ENCODE data around the gene POLR3A. TPM values are rescaled to one million over a fixed set of nuclear protein-coding genes. Genes with fewer than 3 reads are reported as not detected.

Gene POLR3A
- total and polyA plus RNA-seq, 2 of the 13 experiments (the other 11 are each of a cell fraction or from before 2014, with no cell fraction given), result 13.6 to 19.2 TPM

GRCh38 chr10:77943121-77943901 lies 86.0 kb downstream of the POLR3A start (continued):
- no peak for TF ChIP-seq TAF1 (CRISPR knock-in tag; IDR thresholded peaks at IDR 0.05)
- no peak for TF ChIP-seq TMF1 (CRISPR knock-in tag; IDR thresholded peaks at IDR 0.05; ENCODE audit: low read depth)
- no peak for TF ChIP-seq SPEN (CRISPR knock-in tag; IDR thresholded peaks at IDR 0.05; ENCODE audit: low read depth)
- TF ChIP-seq, protein P1, sequence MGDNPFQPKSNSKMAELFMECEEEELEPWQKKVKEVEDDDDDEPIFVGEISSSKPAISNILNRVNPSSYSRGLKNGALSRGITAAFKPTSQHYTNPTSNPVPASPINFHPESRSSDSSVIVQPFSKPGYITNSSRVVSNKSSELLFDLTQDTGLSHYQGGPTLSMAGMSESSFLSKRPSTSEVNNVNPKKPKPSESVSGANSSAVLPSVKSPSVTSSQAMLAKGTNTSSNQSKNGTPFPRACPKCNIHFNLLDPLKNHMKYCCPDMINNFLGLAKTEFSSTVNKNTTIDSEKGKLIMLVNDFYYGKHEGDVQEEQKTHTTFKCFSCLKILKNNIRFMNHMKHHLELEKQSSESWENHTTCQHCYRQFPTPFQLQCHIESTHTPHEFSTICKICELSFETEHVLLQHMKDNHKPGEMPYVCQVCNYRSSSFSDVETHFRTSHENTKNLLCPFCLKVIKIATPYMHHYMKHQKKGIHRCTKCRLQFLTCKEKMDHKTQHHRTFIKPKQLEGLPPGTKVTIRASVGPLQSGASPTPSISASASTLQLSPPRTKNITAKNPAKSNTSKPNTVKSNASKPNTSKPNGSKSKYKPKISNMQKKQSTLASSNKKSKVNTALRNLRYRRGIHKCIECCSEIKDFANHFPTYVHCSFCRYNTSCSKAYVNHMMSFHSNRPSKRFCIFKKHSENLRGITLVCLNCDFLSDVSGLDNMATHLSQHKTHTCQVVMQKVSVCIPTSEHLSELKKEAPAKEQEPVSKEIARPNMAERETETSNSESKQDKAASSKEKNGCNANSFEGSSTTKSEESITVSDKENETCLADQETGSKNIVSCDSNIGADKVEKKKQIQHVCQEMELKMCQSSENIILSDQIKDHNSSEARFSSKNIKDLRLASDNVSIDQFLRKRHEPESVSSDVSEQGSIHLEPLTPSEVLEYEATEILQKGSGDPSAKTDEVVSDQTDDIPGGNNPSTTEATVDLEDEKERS (CRISPR knock-in tag; IDR thresholded peaks at IDR 0.05), result no peak
- TF ChIP-seq RNF2 (conservative IDR thresholded peaks at IDR 0.05; ENCODE audit: low read depth), result no peak
- TF ChIP-seq ZNF83 (CRISPR knock-in tag; IDR thresholded peaks at IDR 0.05; ENCODE audit: borderline replicate concordance), result no peak
- no peak for TF ChIP-seq SP2 (CRISPR knock-in tag; IDR thresholded peaks at IDR 0.05)
- TF ChIP-seq FOSL2 (CRISPR knock-in tag; IDR thresholded peaks at IDR 0.05), result peak; percentile 74
- no peak for TF ChIP-seq SUZ12 (IDR thresholded peaks at IDR 0.05; ENCODE audit: low read depth, low read length)
- TF ChIP-seq FUBP1 (CRISPR knock-in tag; IDR thresholded peaks at IDR 0.05; ENCODE audit: borderline replicate concordance), result no peak
- 0 out of 2 replicates have a peak, but pooled peaks have one; percentile 19 for TF ChIP-seq SAP130 (CRISPR knock-in tag; IDR thresholded peaks at IDR 0.05; ENCODE audit: low read depth)
- TF ChIP-seq POLR2AphosphoS5 (IDR thresholded peaks at IDR 0.05; ENCODE audit: low read depth, low read length), result no peak
